Pancreas (tissue), 10 donors: ENCODE results near the gene KCNIP1. TPM values are rescaled to one million over a fixed set of nuclear protein-coding genes. Genes with fewer than 3 reads are reported as not detected.

ENCODE experiments used
- ATAC-seq, 4 donors: fragments of 200-7000 bp; cut with Tn5 transposase; one replicate each; pipeline versions ENCODE4 v1.8.0 to v1.9.1; 2020; ENCODE audit warnings: mild to moderate bottlenecking in 4 of 4, moderate library complexity in 4 of 4
- DNase-seq, 6 donors: peaks; one replicate each; pipeline ENCODE4 v3.0.0-alpha.2; 2020
- FAIRE-seq: peaks from 2 replicates; lab custom pipeline; 2012; peaks lifted over from hg19 to GRCh38; lab: Jason Lieb, UNC
- H3K27ac ChIP-seq, 4 donors: fragments of 200-600 bp; sonication (generic); 1 replicate in 3 of 4; 2 replicates in 1 of 4; pipeline versions ENCODE4 v1.5.0 to v1.8.0; 2020
- H3K27me3 ChIP-seq, 4 donors: fragments of 200-600 bp; one replicate each; pipeline ENCODE4 v1.8.0; 2021
- H3K36me3 ChIP-seq, 3 donors: fragments of 200-600 bp; sonication (generic) in 1 of 3; one replicate each; pipeline versions ENCODE4 v1.5.0 to v1.8.0; 2020 to 2021
- H3K4me1 ChIP-seq, 3 donors: fragments of 200-600 bp; one replicate each; pipeline ENCODE4 v1.8.0; 2021
- H3K4me3 ChIP-seq, 4 donors: fragments of 200-600 bp; sonication (generic) in 2 of 4; one replicate each; pipeline versions ENCODE4 v1.5.0 to v1.8.0; 2020 to 2021
- H3K9me3 ChIP-seq, 4 donors: fragments of 200-600 bp; one replicate each; pipeline ENCODE4 v1.8.0; 2021
- WGBS, 2 donors: extraction: QIAGEN DNeasy Blood & Tissue Kit; methylation state at CpG; one replicate each; pipeline ENCODE4 v1.1.7; 2013; 5-methylcytosine and 5-hydroxymethylcytosine counted together
- intact Hi-C, 3 donors: fragments of 100-400 bp; cut with DNase I; formaldehyde crosslinking; loops; one replicate each; pipeline versions ENCODE4 v1.11.1 to v1.14.2; 2022
- polyA plus RNA-seq, 2 donors: library from polyadenylated mRNA; stranded (reverse); fragments of 200-250 nt; gene quantifications; one replicate each; pipeline ENCODE4 v1.2.3, GENCODE V29; 2013
- total RNA-seq, 6 donors: library from RNA; stranded (reverse); fragmentation: NEBNext Ultra II Directional in 4 of 6; extraction: Animal tissue kit (Norgen Biotek cat#: 25700) in 4 of 6; gene quantifications; one replicate each; pipeline versions ENCODE4 v1.2.1 to v1.2.4, GENCODE V29; 2021 to 2023
- TF ChIP-seq, protein P1 (sequence below), 4 donors: fragments of 200-600 bp; sonication (generic) in 3 of 4; IDR thresholded peaks; one replicate each; pipeline versions ENCODE4 v1.5.0 to v1.8.0; 2021; ENCODE audit warnings: antibody characterized with exemption in 4 of 4
- donor health status: healthy with polysubstance abuse.
- donor health status: DM: no; HTN: no; CAD: no; lungs with moderate emphysema.
- donor health status: DM: no; HTN: no; CAD: no.
- donor health status: control.
- donor health status: control.
- donor health status: Bipolar disorder and iron deficiency.
- donor health status: DM: yes; HTN: yes; CAD: no.
- donor health status: DM: no; HTN: no; CAD: no.
- donor health status: DM: no; HTN: no; CAD: no.
- donor health status: DM: yes; HTN: yes; CAD: no.

The KCNIP1 gene
- total and polyA plus RNA-seq, 8 donors, result 0.31 to 10.3 (median 1.1) TPM

DNA sequence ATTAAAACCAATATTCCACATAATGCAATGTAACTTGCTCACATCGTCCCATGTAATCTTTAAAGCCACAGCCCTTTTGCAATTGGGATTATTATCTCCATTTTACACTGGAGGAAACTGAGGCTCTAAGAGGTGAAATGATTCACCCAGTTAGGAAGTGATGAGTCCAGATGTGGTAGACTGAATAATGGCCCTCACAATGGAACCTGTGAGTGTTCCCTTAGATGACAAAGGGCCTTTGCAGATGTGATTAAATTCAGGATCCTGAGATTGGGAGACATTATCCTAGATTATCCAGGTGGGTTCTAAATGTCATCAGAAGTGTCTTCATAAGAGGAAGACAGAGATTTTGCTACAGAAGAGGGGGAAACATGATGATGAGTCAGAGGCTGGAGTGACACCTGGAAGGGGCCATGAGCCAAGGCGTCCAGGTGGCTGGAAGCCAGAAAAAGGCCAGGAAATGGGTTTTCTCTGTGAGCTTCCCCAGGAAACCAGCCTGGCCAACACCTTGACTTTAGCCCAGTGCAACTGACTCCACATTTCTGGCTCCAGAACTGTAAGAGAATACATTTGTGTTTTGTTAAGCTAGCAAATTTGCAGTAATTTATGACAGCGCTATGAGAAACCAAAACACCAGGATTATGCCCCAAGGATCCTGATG is 139.1 kb downstream of the KCNIP1 start:
- Histone ChIP-seq H3K9me3 (no peaks in the 10 kb centered on the region), H3K27ac (no peak overlapping the region), H3K36me3 (no peaks in the 10 kb centered on the region), H3K4me3 (no peak overlapping the region), H3K4me1 (no peaks in the 10 kb centered on the region), H3K27me3 (peaks cover 0 to 6% (median 2%) of the 10 kb centered on the region in 4 donors)
- ATAC-seq (no peak), FAIRE-seq (no peak), DNase-seq (no peak)
- WGBS, 2 donors, result 51 to 65% methylated on average over 3 of the region's 3 CpGs
- TF ChIP-seq, protein P1, sequence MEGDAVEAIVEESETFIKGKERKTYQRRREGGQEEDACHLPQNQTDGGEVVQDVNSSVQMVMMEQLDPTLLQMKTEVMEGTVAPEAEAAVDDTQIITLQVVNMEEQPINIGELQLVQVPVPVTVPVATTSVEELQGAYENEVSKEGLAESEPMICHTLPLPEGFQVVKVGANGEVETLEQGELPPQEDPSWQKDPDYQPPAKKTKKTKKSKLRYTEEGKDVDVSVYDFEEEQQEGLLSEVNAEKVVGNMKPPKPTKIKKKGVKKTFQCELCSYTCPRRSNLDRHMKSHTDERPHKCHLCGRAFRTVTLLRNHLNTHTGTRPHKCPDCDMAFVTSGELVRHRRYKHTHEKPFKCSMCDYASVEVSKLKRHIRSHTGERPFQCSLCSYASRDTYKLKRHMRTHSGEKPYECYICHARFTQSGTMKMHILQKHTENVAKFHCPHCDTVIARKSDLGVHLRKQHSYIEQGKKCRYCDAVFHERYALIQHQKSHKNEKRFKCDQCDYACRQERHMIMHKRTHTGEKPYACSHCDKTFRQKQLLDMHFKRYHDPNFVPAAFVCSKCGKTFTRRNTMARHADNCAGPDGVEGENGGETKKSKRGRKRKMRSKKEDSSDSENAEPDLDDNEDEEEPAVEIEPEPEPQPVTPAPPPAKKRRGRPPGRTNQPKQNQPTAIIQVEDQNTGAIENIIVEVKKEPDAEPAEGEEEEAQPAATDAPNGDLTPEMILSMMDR (IDR thresholded peaks at IDR 0.05), result no peak
- intact Hi-C loops, result loop anchor here in 1 of 3 donors (10.0 kb wide), 1 partner anchor 142 kb away; the partner anchor contains the start of gene GABRP

DNA sequence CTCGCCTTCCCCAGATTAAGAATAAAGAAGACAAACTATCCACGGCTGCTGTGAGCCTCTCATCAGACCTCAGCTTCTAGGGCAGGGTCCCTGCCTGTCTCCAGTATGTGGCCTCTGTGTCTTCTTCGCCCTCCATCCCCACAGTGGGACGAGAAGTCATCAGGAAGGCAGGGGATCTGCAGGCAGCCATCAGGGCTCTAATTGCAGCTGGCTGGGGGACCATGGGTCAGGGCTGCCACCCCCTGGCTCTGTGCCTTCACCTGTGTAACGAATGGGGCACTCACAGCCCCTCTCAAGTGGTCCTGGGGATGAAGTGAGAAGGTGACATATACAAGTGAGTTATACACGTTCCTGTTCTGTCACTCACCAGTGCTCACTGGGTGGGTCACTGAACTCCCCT is 139.8 kb downstream of the KCNIP1 start:
- Histone ChIP-seq H3K36me3 (no peaks in the 10 kb centered on the region), H3K4me1 (no peaks in the 10 kb centered on the region), H3K9me3 (no peaks in the 10 kb centered on the region), H3K27ac (no peak overlapping the region), H3K27me3 (peaks cover 0 to 6% (median 2%) of the 10 kb centered on the region in 4 donors), H3K4me3 (no peak overlapping the region)
- no peak for ATAC-seq
- no peak for DNase-seq
- TF ChIP-seq, protein P1 (IDR thresholded peaks at IDR 0.05), result no peak
- 57 to 67% methylated on average over 6 of the region's 6 CpGs for WGBS, 2 donors
- FAIRE-seq, result no peak
- intact Hi-C loops, result loop anchor here in 1 of 3 donors (10.0 kb wide), 1 partner anchor 141 kb away; the partner anchor contains the start of gene GABRP

DNA sequence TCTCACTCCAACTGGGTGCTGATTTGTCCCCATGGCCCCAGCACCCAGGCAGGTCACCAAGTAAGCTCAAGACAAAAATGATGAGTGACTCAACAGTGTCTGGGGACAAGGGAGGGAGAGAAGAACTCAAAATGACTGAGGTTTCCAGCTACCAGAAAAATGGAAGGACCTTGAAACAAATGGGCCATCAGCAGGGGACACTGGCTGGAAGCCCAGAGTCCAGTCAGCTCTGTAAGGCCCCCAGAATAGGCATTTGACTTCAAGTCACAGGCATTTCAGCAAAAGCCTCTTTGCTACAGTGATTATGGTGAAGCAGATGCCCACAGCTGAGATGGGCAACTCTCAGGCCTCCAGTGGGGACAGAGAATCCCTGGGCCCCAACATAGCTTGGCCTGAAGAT is 140.7 kb downstream of the KCNIP1 start:
- Histone ChIP-seq H3K27ac (no peak overlapping the region), H3K9me3 (no peaks in the 10 kb centered on the region), H3K4me3 (no peak overlapping the region), H3K27me3 (peaks cover 0 to 6% (median 2%) of the 10 kb centered on the region in 4 donors), H3K36me3 (no peaks in the 10 kb centered on the region), H3K4me1 (no peaks in the 10 kb centered on the region)
- no peak for DNase-seq
- FAIRE-seq, result no peak
- ATAC-seq, result no peak
- TF ChIP-seq, protein P1 (IDR thresholded peaks at IDR 0.05), result no peak
- intact Hi-C loops, result loop anchor here in 1 of 3 donors (10.0 kb wide), 1 partner anchor 140 kb away; the partner anchor contains the start of gene GABRP

DNA sequence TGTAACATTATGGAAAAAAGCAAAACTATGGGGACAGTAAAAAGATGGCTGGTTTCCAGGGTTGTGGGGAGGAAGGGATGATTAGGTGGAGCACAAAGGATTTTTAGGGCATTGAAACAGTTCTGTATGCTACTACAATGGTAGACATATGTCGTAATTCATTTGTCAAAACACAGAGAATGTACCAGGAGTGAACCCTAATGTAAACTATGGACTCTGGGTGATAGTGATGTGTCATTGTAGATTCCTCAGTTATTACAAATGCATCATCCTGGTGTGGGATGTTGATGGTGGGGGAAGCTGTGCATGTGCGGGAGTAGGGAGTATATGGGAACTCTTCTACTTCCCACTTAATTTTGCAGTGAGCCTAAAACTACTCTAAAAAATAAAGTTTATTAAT is 144.7 kb downstream of the KCNIP1 start:
- intact Hi-C loops, result loop anchor here in 1 of 3 donors (10.0 kb wide), 1 partner anchor 136 kb away; the partner anchor contains the start of gene GABRP
- TF ChIP-seq, protein P1 (IDR thresholded peaks at IDR 0.05), result no peak
- Histone ChIP-seq H3K4me1 (no peaks in the 10 kb centered on the region), H3K27ac (no peak overlapping the region), H3K36me3 (no peaks in the 10 kb centered on the region), H3K27me3 (peaks cover 0 to 3% (median under 1%) of the 10 kb centered on the region in 4 donors), H3K9me3 (no peaks in the 10 kb centered on the region), H3K4me3 (no peak overlapping the region)
- DNase-seq (no peak), ATAC-seq (no peak), FAIRE-seq (no peak)
- WGBS, 2 donors, result 77 to 91% methylated on average over 2 of the region's 2 CpGs

DNA sequence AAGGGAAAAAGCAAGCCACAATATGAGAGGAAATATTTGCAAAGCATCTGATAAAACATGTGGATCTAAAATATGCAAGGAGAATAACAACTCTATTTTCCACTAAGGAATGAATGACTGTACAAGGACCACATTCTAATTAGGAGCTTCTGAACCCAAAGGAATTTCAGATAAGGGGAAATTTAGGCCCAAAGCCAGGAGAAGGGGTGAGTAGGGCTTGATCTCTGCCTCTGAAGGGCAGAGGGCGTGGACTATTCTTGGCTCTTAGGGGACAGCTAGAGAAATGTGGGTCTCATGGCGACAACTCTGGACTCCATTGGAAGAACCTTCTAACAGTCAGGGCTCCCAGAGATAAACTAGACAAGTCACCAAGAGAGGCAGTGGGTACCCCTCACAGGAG is 147.0 kb downstream of the KCNIP1 start:
- Histone ChIP-seq H3K4me3 (no peak overlapping the region), H3K27ac (no peak overlapping the region), H3K27me3 (peaks cover 0 to under 1% (median 0%) of the 10 kb centered on the region in 4 donors), H3K36me3 (no peaks in the 10 kb centered on the region), H3K9me3 (no peaks in the 10 kb centered on the region), H3K4me1 (no peaks in the 10 kb centered on the region)
- FAIRE-seq (no peak), DNase-seq (no peak), ATAC-seq (no peak)
- intact Hi-C loops, result no loop called here
- TF ChIP-seq, protein P1 (IDR thresholded peaks at IDR 0.05), result no peak
- WGBS, 2 donors, result 78 to 86% methylated on average over 2 of the region's 2 CpGs
